HG02588 (cell line): ENCODE results near the gene FMO3.

Experiments used
- ATAC-seq: cut with Tn5 transposase; IDR thresholded peaks from one replicate; pipeline ENCODE4 v1.9.1; 2021; ENCODE audit warnings: mild to moderate bottlenecking, moderate library complexity; ENCODE audit not compliant: unreplicated experiment

The FMO3 gene

GRCh38 chr1:171090604-171091003, at the start of gene FMO3:
FMO3 (plus strand) TSS chr1:171090905; CDS start chr1:171092659, 1,754 bp downstream.
- no peak for ATAC-seq

GRCh38 chr1:171048014-171048413, 42.7 kb upstream of the FMO3 start:
- ATAC-seq = no peak

- no peak for ATAC-seq
These were observed 37.7 kb upstream of the FMO3 start for GRCh38 chr1:171052977-171053376.

- ATAC-seq = no peak
These were observed 34.6 kb upstream of the FMO3 start for GRCh38 chr1:171055966-171056643.

- ATAC-seq = no peak
These were observed 29.1 kb upstream of the FMO3 start for GRCh38 chr1:171061425-171062143.

- ATAC-seq = no peak
These were observed 27.8 kb upstream of the FMO3 start for GRCh38 chr1:171062902-171063301.

GRCh38 chr1:171075041-171075440, 15.7 kb upstream of the FMO3 start:
- ATAC-seq = no peak

- ATAC-seq = no peak
These were observed 9.4 kb upstream of the FMO3 start for GRCh38 chr1:171081314-171081753.

GRCh38 chr1:171081763-171082201, 8.9 kb upstream of the FMO3 start:
- no peak for ATAC-seq

GRCh38 chr1:171082606-171083005, 8.1 kb upstream of the FMO3 start:
- no peak for ATAC-seq

- ATAC-seq = no peak
These were observed 7.5 kb upstream of the FMO3 start for GRCh38 chr1:171083222-171083621.

- ATAC-seq = no peak
These were observed 6.6 kb upstream of the FMO3 start for GRCh38 chr1:171084091-171084490.

GRCh38 chr1:171084870-171085269, 5.8 kb upstream of the FMO3 start:
- ATAC-seq = no peak

- no peak for ATAC-seq
These were observed 2.8 kb upstream of the FMO3 start for GRCh38 chr1:171087896-171088295.

GRCh38 chr1:171103862-171104261, 13.2 kb downstream of the FMO3 start:
- ATAC-seq = no peak

- ATAC-seq = no peak
These were observed 16.7 kb downstream of the FMO3 start for GRCh38 chr1:171107262-171107940.

- ATAC-seq = no peak
These were observed 17.3 kb downstream of the FMO3 start for GRCh38 chr1:171107969-171108368.

- no peak for ATAC-seq
These were observed 19.3 kb downstream of the FMO3 start for GRCh38 chr1:171109966-171110365.

- no peak for ATAC-seq
These were observed 20.1 kb downstream of the FMO3 start for GRCh38 chr1:171110621-171111326.

- ATAC-seq = no peak
These were observed 21.4 kb downstream of the FMO3 start for GRCh38 chr1:171112119-171112518.

GRCh38 chr1:171113382-171113781, 22.7 kb downstream of the FMO3 start:
- no peak for ATAC-seq
